GM18868 (cell line): Measurements from ENCODE around the gene VAT1L.

ENCODE experiments used
- ATAC-seq: cut with Tn5 transposase; IDR thresholded peaks from one replicate; pipeline ENCODE4 v1.9.1; 2021; ENCODE audit warnings: mild to moderate bottlenecking, moderate library complexity; ENCODE audit not compliant: unreplicated experiment

The VAT1L gene

GRCh38 chr16:77868052-77868451 lies 79.7 kb downstream of the VAT1L start:
- peak; percentile 32 for ATAC-seq

- peak; percentile 82 for ATAC-seq
Observed at GRCh38 chr16:77868478-77868877, 80.1 kb downstream of the VAT1L start.

- ATAC-seq = no peak
Observed at GRCh38 chr16:77869997-77870813, 81.8 kb downstream of the VAT1L start.

- ATAC-seq = no peak
Observed at GRCh38 chr16:77871932-77872331, 83.6 kb downstream of the VAT1L start.

- ATAC-seq = no peak
Observed at GRCh38 chr16:77873066-77873465, 84.7 kb downstream of the VAT1L start.

GRCh38 chr16:77874347-77874746 lies 86.0 kb downstream of the VAT1L start:
- ATAC-seq = no peak

GRCh38 chr16:77876776-77877175 lies 88.4 kb downstream of the VAT1L start:
- ATAC-seq = no peak

GRCh38 chr16:77877712-77878347 lies 89.5 kb downstream of the VAT1L start:
- ATAC-seq = no peak

GRCh38 chr16:77881355-77882030 lies 93.1 kb downstream of the VAT1L start:
- no peak for ATAC-seq

GRCh38 chr16:77882358-77882757 lies 94.0 kb downstream of the VAT1L start:
- no peak for ATAC-seq

GRCh38 chr16:77885571-77886295 lies 97.4 kb downstream of the VAT1L start:
- no peak for ATAC-seq

GRCh38 chr16:77888871-77889270 lies 100.5 kb downstream of the VAT1L start:
- ATAC-seq = no peak

- no peak for ATAC-seq
Observed at GRCh38 chr16:77890075-77890474, 101.7 kb downstream of the VAT1L start.

- ATAC-seq = no peak
Observed at GRCh38 chr16:77894162-77894561, 105.8 kb downstream of the VAT1L start.

- no peak for ATAC-seq
Observed at GRCh38 chr16:77895962-77896361, 107.6 kb downstream of the VAT1L start.

GRCh38 chr16:77896415-77897128 lies 108.2 kb downstream of the VAT1L start:
- no peak for ATAC-seq

- ATAC-seq = no peak
Observed at GRCh38 chr16:77897129-77897437, 108.7 kb downstream of the VAT1L start.

GRCh38 chr16:77897831-77898605 lies 109.7 kb downstream of the VAT1L start:
- ATAC-seq = no peak

GRCh38 chr16:77898671-77899211 lies 110.4 kb downstream of the VAT1L start:
- no peak for ATAC-seq

GRCh38 chr16:77899416-77899815 lies 111.1 kb downstream of the VAT1L start:
- ATAC-seq = no peak
